H1 (cell line): ENCODE results near the gene IER5. TPM values are rescaled to one million over a fixed set of nuclear protein-coding genes. Genes with fewer than 3 reads are reported as not detected.

Source experiments
- EP300 ChIP-seq, 2 experiments: IDR thresholded peaks; 1 replicate in 1 of 2; 2 replicates in 1 of 2; pipeline ENCODE4 v1.6.1; 2011 to 2012; ENCODE audit warnings: low read depth in 2 of 2, low read length in 2 of 2, mild to moderate bottlenecking in 2 of 2, borderline replicate concordance in 1 of 2, inconsistent platforms in 1 of 2, moderate library complexity in 1 of 2
- polyA plus RNA-seq, 7 experiments: library from polyadenylated mRNA; depleted of rRNA in 3 of 7; stranded (reverse) in 5 of 7; unstranded in 2 of 7; fragments of >200 nt in 5 of 7; fragments of 200-250 nt in 2 of 7; gene quantifications; 1 replicate in 5 of 7; 2 replicates in 1 of 7; 4 replicates in 1 of 7; pipeline versions ENCODE4 v1.2.1 to v1.2.3, GENCODE V29; 2011 to 2013; ENCODE audit warnings: missing spikeins in 2 of 7, mixed read lengths in 2 of 7
- total RNA-seq: library from RNA; stranded (reverse); fragmentation: NEBNext Ultra II Directional; extraction: Animal tissue kit (Norgen Biotek cat#: 25700); gene quantifications from 2 replicates; pipeline ENCODE4 v1.2.1, GENCODE V29; 2021
- TF ChIP-seq, protein P1 (sequence below), 3 experiments: IDR thresholded peaks; 1 replicate in 2 of 3; 2 replicates in 1 of 3; pipeline versions ENCODE4 v1.5.1 to v1.6.1; 2011; ENCODE audit warnings: low read length in 3 of 3, mild to moderate bottlenecking in 3 of 3, inconsistent platforms in 2 of 3, low read depth in 1 of 3, moderate library complexity in 1 of 3; ENCODE audit not compliant: insufficient read depth in 1 of 3; ENCODE audit errors: control extremely low read depth in 1 of 3
- TF ChIP-seq, protein P2 (sequence below): IDR thresholded peaks from 2 replicates; pipeline ENCODE4 v1.6.1; 2012; ENCODE audit warnings: inconsistent platforms

Gene IER5
- total and polyA plus RNA-seq, 2 of the 8 experiments (the other 6 are each of a cell fraction or from before 2014, with no cell fraction given) = 3.5 to 7.7 TPM

DNA sequence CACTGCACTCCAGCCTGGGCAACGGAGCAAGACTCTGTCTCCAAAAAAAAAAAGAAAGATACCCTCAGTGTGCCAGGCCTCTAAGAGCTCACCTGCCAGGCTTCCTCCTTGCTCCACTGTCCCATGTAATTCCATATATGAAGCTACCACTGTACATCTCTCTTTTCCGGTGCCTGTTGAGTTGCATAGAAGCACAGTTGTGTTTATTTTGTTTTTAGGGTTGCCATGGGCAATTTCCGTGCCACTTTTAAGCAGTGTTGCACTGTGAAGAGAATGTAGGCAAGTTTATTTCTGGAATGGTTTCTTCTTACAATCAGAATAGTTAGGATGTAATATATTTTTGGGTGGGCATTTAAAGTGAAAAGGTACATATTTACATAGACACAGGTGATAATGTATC, 31.4 kb upstream of the IER5 start (continued):
- TF ChIP-seq, protein P1, sequence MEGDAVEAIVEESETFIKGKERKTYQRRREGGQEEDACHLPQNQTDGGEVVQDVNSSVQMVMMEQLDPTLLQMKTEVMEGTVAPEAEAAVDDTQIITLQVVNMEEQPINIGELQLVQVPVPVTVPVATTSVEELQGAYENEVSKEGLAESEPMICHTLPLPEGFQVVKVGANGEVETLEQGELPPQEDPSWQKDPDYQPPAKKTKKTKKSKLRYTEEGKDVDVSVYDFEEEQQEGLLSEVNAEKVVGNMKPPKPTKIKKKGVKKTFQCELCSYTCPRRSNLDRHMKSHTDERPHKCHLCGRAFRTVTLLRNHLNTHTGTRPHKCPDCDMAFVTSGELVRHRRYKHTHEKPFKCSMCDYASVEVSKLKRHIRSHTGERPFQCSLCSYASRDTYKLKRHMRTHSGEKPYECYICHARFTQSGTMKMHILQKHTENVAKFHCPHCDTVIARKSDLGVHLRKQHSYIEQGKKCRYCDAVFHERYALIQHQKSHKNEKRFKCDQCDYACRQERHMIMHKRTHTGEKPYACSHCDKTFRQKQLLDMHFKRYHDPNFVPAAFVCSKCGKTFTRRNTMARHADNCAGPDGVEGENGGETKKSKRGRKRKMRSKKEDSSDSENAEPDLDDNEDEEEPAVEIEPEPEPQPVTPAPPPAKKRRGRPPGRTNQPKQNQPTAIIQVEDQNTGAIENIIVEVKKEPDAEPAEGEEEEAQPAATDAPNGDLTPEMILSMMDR (IDR thresholded peaks at IDR 0.05; ENCODE audit: control extremely low read depth in 1 of 3, insufficient read depth in 1 of 3, low read depth in 1 of 3, low read length in 3 of 3) = no peak
- TF ChIP-seq, protein P2, sequence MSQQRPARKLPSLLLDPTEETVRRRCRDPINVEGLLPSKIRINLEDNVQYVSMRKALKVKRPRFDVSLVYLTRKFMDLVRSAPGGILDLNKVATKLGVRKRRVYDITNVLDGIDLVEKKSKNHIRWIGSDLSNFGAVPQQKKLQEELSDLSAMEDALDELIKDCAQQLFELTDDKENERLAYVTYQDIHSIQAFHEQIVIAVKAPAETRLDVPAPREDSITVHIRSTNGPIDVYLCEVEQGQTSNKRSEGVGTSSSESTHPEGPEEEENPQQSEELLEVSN = no peak
- no peak for TF ChIP-seq EP300 (IDR thresholded peaks at IDR 0.05; ENCODE audit: borderline replicate concordance in 1 of 2, low read depth in 2 of 2, low read length in 2 of 2)
